HuH-7 (cell line): ENCODE measurements around the gene ZRANB3.
"Not testable (repeated sequence)": the region's sequence is repeated elsewhere in the genome, so short reads cannot be mapped to it uniquely, and the experiment has no call there.

Source experiments
- DNase-seq: peaks from one replicate; pipeline ENCODE4 v3.0.0; 2011; ENCODE audit warnings: low spot score

ZRANB3 gene

DNA sequence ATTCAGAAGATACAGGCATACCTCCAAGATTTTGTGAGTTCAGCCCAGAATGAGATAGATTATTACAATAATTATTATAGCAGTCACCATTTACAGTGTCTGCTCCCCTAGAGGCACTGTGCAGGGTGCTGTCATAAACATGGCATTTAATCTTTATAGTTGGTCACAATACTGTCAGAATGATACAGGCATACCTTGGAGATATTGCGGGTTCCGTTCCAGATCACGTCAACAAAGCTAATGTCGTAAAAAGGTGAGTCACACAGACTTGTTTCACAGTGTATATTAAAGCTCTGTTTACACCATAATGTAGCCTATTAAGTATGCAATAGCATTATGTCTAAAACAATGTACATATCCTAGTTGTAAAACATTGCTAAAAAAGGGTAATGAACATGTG is 45.6 kb downstream of the ZRANB3 start:
- no peak for DNase-seq

DNA sequence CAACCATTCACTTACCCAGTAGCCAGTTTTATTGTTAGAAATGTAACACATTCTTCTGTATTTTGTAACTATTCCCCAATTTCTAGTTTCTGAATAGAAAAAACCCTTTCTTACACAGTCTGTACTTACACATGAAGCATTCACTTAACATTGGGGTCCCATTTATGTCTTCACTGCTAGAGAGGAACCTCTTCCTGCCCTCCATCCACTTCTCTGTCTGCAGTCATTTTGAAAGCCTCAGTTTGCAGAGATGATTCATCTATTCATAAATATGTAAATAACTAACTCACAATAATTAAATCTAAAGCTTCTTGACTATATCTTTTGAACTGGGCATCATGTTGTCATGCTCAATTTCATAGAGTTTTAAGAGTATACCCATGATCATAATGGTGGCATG is 55.9 kb downstream of the ZRANB3 start:
- DNase-seq, result no peak

DNA sequence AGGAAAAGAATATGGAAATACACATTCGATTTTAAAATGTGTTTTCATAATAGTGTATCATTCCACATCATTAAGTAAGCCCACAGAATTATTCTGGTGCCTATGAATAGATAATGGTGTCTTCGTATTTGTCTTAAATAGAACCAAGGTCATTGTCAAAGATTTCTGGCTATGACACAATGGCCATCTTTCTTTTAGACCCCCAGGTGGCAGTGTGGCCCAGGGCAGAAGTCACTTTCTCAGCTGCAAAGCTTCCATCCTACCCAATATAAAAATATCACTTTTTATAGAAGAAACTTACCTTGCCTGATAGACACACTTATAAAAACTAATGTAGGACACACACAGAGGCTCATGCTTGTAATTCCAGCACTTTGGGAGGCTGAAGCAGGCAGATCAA is 57.5 kb downstream of the ZRANB3 start:
- DNase-seq, result peak; percentile 11

DNA sequence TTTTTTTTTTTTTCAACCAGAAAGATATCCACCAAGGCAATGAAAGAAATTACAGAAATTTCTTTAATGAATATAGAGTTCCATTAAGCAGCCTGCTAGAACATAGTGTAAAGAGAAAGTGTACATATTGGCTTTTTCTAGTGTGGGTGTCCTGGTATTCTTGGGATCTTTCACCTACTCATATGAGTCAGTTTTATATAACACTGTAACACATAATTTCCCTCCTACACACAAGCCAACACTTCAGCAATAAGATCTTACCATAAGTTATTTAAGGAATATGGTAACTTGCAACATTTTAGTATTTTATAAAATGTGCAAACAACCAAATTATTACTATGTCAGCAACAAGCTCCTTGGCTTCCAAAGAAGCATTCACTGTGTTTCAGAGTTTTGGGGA is 59.9 kb downstream of the ZRANB3 start:
- DNase-seq, result no peak

DNA sequence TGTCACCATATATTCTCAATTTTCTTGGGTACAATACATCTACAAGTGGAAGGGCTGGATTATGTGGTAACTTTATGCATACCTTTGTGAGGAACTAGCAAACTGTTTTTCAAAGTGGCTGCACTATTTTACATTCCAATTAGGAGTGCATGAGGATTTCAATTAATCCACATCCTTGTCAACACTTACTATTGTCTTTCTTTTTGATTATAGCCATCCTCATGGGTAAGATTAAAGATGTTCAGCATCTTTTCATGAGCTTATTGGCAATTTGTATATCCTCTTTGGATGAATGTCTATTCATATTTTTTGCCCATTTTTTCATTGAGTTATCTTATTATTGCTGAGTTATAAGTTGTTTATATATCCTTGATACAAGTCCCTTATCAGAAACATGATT is 73.7 kb downstream of the ZRANB3 start:
- no peak for DNase-seq

DNA sequence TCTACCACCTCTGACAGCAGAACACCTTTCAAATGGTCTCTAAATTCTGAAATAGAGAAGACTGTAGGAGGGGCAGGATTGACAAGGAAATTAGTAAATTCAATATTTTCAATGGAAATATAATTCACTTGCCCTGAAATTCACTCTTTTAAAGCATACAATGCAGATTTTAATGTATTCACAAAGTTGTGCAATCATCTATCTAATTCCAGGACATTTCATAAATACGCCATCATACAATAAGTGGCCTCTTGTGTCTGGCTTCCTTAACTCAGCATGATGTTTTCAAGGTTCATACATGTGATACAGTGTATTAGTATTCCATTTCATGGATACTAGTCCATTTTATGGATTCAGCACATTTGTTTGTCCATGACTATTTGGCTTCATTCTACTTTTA is 74.2 kb downstream of the ZRANB3 start:
- no peak for DNase-seq

DNA sequence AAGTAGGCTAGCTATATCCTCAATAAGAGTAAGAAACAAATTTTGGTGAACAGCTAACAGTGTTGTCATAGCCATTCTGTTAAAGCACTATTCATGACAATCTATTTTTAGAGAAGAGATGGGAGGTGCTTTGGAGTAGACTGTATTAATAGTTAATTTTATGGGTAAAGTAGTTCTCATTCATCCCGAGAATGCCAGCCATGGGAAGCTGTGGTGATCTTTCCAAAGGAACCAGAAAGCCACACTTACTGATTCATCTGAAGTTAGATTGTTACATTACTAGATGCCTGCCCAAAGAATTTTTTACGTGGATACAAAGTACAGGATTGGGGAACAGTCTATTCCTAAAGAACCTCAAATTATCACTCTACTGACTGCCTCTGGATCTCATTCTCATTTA is 74.6 kb downstream of the ZRANB3 start:
- DNase-seq, result no peak

DNA sequence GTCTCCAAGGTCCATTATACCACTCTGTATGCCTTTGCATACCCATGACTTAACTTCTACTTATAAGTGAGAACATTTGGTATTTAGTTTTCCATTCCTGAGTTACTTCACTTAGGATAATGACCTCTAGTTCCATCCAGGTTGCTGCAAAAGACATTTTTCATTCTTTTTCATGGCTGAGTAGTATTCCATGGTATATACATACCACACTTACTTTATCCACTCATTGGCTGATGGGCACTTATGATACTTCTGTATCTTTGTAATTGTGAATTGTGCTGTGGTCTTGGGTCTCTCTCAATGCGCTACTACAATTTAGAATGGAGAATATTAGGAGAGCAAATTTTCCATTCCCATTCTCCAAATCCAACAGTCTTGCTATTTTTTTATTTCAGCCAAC is 76.4 kb downstream of the ZRANB3 start:
- DNase-seq, result no peak

DNA sequence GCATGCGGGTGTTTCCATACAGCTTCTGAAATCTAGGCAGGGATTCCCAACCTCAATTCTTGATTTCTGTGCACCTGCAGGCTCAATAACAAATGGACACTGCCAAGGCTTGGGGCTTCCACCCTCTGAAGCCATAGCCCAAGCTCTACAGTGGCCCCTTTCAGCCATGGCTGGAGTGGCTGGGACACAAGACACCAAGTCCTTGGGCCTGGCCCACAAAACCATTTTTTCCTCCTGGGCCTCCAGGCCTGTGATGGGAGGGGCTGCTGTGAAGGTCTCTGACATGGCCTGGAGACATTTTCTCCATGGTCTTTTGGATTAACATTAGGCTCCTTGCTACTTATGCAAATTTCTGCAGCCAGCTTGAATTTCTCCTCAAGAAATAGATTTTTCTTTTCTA is 78.0 kb downstream of the ZRANB3 start:
- not testable (repeated sequence) for DNase-seq

DNA sequence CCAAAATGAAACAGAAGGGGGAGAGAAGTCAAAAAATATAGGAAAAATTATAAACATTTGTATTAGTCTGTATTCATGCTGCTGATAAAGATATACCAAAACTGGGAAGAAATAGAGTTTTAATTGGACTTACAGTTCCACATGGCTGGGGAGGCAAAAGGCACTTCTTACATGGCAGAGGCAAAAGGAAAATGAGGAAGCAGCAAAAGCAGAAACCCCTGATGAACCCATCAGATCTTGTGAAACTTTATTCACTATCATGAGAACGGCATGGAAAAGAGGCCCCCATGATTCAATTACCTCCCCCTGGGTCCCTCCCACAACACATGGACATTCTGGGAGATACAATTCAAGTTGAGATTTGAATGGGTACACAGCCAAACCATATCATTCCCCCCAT is 79.1 kb downstream of the ZRANB3 start:
- no peak for DNase-seq

DNA sequence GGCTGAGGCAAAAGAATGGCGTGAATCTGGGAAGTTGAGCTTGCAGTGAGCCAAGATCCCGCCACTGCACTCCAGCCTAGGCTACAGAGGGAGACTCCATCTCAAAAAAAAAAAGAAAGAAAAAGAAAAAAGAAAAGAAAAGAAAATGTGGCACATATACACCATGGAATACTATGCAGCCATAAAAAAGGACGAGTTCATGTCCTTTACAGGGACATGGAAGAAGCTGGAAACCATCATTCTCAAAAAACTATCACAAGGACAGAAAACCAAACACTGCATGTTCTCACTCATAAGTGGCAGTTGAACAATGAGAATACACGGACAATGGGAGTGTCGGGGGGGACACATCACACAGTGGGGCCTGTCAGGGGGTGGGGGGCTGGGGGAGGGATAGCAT is 88.0 kb downstream of the ZRANB3 start:
- not testable (repeated sequence) for DNase-seq

DNA sequence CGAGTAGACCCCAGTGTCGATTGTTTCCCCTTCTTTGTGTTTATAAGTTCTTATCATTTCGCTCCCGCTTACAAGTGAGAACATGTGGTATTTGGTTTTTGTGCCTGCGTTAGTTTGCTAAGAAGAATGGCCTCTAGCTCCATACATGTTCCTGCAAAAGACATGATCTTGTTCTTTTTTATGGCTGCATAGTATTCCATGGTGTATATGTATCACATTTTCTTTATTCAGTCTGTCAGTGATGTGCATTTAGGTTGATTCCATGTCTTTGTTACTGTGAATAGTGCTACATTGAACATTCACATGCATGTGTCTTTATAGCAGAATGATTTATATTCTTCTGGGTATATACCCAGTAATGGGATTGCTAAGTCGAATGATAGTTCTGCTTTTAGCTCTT is 95.9 kb downstream of the ZRANB3 start:
- DNase-seq, result not testable (repeated sequence)

DNA sequence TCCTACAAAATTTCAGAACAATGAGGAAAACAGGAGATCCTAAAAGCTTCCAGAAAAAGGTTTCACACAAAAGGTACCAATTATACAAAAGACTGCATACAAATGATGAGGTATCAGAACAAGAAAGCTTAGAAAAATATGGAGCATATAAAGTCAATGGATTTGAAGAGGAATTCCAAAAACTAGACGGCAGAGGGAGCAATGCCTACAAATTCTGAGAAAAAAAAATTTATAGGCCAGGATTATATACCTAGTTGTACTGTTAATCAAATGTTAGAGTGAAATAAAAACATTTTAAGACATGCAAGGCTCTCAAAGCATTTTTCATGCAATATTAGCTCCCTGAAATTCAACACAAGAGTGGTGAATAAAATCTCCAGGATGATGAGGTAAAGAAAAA is 106.2 kb downstream of the ZRANB3 start:
- DNase-seq, result no peak

DNA sequence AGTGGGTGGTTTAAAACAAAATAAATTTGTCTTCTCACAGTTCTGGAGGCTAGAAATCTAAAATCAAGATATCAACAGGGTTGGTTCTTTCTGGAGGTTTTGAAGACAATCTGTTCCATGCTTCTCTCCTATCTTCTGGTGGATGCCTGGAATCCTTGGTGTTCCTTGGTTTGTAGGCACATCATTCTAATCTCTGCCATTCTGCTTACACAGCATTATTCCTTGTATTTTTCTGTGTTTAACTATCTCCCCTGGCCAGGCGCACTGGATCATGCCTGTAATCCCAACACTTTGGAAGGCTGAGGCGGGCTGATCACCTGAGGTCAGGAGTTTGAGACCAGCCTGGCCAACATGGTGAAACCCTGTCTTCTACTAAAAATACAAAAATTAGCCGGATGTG is 108.1 kb downstream of the ZRANB3 start:
- no peak for DNase-seq

DNA sequence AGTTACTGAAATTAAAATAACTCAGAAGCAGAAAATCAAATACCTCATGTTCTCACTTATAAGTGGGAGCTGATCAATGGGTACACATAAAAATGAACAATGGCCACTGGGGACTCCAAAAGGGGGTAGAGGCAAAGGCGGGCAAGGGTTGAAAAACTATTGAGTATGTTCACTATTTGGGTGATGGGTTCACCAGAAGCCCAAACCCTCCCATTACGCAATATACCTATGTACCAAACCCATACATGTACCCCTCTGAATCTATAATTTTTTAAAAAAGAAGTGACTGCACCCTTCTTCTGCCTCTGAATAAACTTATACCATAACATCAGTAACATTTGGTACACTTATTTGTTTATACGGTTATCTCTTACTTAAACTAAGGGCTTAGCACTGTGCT is 119.4 kb downstream of the ZRANB3 start:
- DNase-seq, result no peak

DNA sequence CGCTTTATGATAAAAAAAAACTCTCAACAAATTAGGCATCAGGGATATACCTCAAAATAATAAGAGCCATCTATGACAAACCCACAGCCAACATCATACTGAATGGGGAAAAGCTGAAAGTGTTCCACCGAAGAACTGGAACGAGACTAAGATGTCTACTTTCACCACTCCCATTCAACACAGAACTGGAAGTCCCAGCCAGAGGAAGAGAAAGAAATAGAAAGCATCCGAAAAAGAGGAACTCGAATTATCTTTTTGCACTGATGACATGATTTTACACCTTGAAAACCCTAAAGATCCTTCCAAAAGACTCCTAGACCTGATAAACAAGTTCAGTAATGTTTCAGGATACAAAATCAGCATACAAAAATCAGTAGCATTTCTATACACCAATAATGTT is 121.6 kb downstream of the ZRANB3 start:
- DNase-seq, result no peak

DNA sequence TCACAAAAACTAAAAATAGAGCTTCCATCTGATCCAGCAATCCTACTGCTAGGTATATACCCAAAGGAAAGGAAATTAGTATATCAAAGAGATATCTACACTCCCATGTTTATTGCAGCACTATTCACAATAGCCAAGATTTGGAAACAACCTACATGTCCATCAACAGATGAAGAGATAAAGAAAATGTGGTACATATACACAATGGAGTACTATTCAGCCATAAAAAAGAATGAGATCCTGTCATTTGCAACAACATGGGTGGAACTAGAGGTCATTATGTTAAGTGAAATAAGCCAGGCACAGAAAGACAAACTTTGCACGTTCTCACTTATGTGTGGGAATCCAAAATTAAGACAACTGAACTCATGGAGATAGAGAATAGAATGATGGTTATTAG is 134.8 kb downstream of the ZRANB3 start:
- DNase-seq, result not testable (repeated sequence)

DNA sequence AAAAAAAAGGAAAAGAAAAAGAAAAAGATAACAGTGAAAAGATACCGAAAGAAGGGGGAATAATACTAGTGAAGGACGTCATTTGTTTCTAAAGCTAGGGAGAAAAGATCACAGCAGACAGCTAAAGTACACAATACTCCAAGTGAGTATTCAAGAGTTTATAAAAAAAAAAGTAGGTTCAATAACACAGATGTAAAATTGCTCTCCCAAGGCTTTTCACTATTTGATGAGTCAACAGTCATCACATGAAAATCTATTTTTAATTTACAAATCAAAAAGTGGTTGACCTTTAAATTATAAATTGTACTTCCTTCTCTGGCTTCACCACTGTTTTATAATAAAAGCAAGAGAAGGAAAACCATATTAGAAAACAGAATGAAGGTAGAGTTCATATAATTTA is 144.0 kb downstream of the ZRANB3 start:
- DNase-seq, result no peak

DNA sequence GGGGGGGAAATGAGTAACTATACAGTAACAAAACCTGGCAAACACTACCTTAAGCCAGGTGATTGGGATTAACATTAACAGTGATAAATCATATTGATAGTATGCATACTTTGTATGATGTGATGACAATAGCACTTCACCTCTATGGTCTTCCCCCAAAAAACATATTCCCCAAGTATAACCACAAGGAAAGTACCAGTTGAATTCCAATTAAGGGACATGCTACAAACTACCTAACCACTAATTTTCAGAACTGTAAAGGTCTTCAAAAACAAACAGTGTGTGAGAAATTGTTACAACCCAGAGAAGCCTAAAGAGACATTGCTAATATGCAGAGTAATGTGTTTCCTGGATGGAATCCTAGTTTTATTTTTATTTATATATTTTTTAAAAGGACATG is 152.4 kb downstream of the ZRANB3 start:
- no peak for DNase-seq

DNA sequence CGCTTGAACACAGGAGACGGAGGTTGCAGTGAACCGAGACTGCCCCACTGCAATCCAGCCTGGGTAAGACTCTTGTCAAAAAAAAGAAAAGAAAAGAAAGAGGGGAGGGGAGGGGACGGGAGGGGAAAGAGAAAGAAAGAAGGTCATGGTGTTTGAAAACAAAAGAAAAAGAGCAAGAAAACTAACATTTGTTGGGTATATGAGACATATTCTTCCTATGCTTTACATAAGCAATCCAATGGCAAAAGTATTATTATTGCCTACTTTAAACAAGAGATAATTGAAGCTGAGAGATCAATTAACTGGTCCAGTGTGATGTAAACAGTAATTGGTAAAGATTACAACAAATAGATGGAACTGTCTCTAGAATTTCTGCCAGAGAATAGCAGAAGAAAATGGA is 157.3 kb downstream of the ZRANB3 start:
- DNase-seq, result no peak

DNA sequence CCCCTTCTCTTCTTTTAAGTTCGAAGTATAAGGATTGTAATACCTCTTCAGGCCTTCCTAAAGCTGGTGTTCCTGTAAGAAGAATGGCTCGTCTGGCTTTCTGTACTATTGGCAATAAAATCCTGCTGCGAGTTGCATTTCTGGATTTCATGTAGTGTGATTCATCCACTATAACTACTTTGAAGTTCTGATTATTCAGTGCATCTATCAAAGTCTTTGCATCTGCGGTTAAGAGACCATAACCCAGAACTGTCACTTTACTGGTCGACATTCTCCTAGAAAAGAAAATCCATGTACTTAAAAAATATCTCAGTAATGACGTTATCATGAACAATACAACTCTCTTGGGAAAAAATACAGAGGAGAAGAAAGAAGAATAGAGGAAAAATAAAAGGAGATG is 181.1 kb downstream of the ZRANB3 start:
- no peak for DNase-seq

DNA sequence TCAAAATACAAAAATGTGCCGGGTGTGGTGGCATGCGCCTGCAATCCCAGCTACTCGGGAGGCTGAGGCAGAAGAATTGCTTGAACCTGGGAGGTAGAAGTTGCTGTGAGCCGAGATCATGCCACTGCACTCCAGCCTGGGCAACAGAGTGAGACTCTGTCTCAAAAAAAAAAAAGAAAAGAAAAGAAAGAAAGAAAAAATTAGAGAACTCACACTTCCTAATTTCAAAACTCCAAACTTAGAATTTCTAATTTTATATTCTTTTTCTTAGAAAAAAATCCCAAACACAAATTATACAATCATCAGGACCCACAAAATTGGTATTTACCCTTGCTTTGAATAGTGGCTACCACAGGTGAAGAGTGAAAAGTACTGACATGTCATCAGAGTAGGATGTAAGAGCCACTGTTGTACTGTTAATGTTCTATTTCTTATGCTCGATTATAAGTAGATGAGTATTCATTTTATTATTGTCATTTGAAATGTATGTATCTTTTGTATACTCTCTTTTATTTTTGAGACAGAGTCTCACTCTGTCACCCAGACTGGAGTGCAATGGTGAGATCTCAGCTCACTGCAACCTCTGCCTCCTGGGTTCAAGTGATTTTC is 182.8 kb downstream of the ZRANB3 start:
- not testable (repeated sequence) for DNase-seq

DNA sequence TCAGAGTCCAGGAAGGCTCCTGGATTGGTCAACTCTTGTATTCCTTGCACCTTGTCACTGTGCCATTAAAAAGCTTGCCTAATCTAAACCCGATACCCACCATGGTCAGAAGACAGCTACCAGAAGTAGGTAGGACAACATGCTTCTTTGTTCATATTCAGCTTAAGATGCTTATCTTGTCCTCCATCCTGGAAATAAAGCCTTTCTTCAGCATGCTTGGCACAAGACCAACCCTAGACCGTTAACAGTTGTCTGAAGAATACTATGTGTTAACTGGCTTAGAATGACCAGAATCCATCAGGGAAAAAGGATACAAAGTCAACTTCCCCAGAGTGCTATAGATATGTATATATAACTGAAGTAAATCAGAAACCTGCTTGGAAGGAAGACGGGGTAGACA is 193.9 kb downstream of the ZRANB3 start:
- DNase-seq, result no peak

DNA sequence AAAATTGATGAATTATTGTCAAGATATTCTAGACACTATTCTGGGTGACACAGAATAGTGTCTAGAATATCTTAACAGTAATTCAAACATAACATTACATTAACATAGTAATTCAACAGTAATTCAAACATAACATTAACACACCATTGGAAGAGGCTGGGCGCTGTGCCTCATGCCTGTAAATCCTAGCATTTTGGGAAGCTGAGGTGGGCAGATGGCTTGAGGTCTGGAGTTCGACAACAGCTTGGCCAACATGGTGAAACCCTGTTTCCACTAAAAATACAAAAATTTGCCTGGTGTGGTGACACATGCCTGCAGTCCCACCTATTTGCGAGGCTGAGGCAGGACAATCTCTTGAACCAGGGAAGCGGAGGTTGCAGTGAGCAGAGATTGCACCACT is 195.8 kb downstream of the ZRANB3 start:
- no peak for DNase-seq

DNA sequence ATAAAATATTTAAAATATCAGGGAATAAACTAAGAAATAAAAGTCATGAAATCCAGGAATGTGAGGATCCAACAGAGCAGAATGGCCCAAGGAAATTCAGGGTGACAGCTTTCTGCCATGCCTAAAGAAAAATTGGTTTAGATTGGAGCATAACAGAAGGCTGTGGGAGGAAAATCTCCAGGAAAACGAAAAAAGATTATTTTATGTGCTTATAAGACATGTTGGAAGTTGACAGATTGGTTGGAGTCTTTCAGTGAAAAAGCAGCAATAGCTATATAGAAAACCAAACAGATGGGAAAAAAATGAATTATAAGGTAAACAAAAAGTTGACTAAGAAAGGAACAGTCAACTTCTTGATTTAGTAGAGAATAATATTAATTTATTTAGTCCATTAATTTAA is 203.9 kb downstream of the ZRANB3 start:
- no peak for DNase-seq
